Stimulated activated CD8-positive, alpha-beta memory T cell treated with anti-CD3 and anti-CD28 coated beads, Interleukin-7, amount 100 ng/mL, for 1 hour (primary cell): ENCODE results near the gene MMP17.

Experiments used
- DNase-seq, 2 donors: peaks; one replicate each; pipeline ENCODE4 v3.0.0-alpha.2; 2020; ENCODE audit warnings: low read depth in 2 of 2

MMP17 gene

DNA sequence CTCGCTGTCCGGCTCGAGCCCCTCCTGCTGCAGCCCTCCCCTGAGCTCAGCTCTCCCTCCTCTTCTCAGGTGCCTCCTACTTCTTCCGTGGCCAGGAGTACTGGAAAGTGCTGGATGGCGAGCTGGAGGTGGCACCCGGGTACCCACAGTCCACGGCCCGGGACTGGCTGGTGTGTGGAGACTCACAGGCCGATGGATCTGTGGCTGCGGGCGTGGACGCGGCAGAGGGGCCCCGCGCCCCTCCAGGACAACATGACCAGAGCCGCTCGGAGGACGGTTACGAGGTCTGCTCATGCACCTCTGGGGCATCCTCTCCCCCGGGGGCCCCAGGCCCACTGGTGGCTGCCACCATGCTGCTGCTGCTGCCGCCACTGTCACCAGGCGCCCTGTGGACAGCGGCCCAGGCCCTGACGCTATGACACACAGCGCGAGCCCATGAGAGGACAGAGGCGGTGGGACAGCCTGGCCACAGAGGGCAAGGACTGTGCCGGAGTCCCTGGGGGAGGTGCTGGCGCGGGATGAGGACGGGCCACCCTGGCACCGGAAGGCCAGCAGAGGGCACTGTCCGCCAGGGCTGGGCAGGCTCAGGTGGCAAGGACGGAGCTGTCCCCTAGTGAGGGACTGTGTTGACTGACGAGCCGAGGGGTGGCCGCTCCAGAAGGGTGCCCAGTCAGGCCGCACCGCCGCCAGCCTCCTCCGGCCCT, 22.8 kb downstream of the MMP17 start:
- no peak for DNase-seq

DNA sequence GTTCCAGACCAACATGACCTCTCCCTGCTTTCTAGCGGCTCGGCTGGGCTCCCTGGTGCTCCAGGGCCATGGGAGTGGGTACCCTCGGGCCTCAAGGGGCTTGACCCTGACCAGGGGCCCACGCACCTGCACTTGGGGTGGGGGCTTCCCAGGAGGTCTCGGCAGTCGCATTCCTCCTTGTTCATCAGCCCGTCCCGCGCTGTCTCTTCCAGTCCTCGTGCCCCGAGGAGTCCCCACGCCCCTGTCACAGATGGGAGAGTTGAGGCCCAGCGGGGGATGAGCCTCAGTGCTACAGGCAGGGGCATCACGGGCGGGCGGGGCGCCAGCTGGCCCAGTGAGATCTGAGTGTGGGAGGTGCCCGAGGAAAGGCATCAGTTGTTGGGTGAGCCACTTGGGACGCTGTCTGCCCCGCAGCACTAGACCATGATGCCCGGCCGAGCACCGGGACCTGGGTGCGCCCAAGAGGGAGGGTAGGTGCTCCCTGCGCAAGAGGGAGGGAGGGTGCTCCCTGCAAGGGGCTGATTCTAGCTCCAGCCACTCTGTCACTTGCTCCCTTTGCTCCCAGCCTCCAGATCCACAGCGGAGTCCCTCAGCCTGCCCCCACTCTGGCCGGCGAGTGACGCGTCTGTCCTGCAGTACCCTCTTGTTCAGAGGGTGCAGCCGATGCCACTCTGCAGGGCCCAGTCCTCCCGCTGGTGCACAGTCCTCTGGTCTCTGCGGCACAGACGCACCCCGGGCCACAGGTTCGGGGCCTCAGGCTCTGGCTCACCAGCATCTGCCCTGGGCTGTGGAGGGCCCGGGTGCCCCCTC, 23.8 kb downstream of the MMP17 start:
- DNase-seq, result no peak

DNA sequence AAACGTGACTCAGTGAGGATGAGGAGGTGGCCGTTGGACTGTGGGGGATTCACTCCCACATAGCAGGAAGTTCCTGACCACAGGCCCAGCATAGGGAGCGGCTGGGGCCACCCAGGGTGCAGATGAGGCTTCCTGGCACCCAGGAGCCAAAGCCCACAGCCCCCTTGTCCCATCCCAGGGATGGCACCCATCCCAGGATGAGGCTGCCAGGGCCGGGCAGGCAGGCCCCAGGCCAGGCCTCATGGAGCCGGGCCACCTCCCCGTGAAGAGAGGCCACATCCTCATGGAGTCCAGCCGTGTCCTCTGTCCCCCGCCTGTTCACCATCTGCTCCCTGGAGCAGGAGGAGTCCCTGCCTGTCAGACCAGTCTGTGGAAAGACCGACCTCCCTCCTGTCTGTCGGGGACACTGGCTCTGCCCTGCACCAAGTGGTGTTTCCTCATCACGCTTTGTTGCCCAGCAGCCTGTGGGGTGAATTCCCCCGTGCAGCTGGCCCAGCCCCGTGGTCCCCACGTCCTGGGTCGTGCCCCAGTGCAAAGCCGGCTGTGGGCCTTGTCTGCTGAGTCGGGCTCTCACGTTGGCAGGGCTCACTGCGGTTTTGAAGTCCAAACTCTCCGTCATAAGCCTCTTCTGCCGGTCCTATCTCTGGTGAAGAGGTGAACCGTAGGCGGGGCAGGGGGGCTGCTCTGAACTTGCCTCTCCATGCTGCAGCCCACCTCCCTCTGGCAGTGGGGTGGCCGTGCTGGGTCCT, 24.5 kb downstream of the MMP17 start:
- DNase-seq, result no peak

DNA sequence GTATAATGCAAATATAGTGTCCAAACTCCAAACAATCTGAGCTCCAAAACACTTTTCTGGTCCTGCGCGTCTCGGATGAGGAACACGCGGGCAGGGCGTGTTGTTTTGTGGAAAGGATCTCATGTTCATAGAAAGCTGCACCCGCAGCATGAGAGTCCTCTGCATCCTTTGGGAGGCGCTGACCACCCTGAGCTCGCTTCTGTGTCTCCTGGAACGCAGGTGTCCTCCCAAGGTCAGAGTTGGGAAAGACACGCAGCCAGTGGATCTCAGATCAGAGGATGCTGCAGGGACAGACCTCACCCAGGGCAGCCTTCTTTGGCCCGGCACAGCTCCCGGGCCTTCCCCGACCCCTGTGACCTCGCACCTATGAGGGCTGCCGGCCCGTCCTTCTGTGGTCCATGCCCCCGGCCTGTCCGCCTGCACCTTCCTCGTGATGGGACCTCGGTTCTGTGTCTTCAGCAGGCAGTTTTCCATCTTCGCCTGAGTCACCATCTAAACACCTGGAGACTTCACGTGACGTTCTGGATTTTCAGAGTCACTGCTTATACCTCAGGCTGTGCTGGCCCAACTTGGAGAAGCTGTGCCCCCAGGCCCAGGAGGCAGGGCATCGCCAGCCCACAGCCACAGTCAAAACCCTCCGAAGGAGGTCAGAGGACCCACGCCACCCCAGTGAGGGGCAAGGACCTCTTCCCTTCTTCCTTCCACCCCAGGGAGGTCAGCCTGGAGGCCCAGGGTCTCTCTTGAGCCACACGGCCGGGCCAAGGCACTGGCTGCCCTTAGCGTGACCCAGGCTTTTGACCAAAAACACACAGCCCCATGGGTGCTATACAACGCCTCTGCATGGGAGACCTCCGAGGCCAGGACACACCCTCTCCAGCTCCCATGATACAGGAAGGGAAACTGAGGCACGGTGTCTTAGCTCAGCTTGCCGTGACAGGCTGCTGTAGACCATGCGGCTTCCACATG, 25.9 kb downstream of the MMP17 start:
- DNase-seq, result no peak

DNA sequence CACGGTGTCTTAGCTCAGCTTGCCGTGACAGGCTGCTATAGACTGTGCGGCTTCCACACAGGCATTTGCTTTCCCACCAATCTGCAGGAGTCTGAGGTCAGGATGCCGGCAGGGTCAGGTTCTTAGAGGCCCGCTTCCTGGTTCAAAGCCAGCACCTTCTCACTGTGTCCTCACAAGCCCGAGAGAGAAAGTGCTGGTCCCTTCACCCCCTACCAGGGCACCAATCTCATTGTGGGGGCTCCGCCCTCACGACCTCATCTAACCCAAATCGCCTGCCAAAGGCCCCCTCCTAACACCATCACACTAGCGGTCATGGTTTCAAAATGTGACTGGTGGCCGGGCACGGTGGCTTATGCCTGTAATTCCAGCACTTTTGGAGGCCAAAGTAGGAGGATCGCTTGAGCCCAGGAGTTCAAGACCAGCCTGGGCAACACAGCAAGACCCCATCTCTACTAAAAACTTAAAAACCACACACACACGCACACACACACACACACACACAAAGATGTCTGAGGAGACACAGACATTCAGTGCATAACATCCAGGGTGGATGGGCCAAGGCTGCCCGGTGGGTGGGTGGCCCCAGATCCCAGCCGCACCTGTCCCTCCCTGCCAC, 26.8 kb downstream of the MMP17 start:
- no peak for DNase-seq

DNA sequence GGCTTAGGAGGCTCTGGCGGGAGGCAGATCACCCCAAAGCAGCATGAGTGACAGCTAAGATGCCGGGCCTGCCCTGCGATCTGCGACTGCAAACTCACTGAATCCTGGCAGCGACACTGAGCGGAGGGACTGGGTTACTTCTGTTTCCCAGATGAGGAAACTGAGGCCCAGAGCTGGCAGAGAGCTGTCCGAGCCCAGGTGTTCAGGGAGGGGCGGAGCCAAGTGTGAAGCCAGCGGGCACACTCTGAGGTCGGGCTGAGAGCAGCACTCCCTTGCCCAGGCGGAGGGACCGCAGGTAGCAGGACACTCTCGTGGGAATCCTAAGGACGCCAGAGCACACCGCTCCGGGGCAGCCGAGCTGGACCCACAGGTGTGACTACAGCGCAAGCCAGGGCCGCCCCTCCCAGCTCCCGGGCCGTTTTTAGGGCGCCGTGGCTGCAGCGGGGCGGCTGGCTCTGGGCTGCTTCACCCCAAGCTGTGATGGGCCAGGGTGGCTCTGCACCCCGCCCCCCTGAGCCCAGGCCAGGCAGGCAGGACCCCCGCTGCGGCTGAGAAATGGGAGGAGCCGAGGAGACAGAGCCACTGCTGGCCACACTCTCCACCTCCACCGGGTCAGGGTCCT, 27.4 kb downstream of the MMP17 start:
- no peak for DNase-seq

DNA sequence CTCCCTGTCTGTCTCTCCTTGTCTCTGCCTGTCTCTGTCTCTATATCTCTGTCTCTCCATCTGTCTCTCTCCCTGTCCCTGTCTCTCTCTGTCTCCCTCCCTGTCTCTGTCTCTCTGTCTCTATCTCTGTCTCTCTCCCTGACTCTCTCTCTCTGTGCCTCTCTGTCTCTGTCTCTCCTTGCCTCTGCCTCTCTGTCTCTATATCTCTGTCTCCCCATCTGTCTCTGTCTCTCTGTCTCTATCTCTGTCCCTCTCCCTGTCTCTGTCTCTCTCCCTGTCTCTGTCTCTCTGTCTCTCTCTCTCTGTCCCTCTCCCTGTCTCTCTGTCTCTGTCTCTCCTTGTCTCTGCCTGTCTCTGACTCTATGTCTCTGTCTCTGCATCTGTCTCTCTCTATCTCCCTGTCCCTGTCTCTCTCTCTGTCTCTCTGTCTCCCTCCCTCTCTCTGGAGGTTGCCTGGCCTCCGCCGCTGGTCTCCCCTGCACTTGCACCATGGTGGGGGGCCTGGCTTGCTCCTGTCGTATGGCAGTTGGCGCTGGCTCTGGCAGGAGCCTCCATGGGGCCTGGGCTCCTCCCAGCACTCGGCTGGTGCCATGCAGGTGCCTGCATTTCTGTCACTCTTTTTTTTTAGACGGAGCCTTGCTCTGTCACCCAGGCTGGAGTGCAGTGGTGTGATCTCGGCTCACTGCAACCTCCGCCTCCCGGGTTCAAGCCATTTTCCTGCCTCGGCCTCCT, 28.3 kb downstream of the MMP17 start:
- DNase-seq, result no peak

DNA sequence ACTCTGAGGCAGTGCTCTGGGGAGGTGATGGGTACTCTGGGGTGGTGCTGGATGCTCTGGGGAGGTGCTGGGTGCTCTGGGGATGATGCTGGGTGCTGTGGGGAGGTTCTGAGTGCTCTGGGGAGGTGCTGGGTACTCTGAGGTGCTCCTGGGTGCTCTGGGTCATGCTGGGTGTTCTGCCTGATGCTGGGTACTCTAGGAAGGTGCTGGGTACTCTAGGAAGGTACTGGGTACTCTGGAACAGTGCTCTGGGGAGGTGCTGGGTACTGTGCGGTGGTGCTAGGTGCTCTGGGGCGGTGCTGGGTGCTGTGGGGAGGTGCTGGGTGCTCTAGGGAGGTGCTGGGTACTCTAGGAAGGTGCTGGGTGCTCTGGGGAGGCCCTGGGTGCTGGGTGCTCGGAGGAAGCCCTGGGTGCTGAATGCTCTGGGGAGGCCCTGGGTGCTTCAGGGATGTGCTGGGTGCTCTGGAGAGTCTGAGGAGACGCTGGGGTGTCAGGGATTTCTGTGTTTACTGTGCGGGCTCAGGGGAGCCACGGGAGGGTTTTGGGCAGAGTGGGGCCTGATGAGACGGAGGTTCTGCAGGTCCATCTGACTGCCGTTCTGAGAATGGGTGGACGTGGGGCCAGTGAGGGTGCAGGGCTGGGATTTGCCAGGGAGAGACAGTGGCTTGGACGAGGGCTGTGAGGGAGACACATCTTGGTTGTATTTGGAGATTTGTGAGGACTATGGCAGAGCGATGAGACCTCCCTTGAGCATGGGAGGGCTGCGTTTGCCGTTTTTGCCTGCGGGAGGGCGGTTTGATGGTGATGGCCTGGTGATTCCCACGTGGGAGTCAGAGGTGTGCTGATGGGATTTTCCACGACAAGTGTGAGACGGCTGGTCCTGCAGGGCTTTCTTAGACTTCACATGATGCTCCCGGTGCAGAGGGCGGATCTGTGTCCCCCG, 30.0 kb downstream of the MMP17 start:
- DNase-seq, result no peak

DNA sequence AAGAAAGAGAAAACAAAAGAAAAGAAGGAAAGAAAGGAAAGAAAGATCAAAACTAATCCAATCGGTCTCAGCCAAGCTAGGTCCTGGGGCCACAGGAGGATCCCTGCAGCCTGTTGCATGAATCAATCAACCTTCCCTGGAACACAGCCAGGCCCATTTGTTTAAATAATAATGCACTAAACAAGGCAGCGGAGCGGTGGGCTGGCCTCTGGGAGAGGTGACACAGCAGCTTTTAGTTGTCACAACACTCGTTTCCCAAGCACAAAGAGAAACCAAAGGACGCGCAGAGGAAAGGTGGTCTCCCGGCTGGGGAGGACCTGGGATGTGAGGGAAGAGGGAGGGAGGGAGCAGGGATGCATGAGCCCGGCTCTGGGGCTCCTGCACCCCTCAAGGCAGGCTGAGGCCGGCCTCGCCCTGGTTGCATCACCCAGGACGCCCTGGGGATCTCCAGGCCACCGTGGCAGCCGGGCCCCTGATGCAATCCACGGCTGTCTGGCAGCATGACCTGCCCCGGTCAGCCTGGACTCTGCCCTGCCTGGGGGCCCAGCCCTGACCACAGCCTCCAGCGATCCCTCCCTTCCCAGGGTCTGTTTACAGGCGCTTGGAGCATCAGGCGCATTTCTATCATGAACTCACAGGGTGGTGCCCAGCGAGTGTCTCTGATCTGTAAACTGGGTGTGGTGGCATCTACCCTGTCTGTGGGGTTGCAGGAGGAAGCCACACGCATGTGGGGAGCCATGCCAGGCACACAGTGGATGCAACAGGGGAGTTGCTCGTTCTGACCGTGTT, 32.5 kb downstream of the MMP17 start:
- DNase-seq, result no peak

DNA sequence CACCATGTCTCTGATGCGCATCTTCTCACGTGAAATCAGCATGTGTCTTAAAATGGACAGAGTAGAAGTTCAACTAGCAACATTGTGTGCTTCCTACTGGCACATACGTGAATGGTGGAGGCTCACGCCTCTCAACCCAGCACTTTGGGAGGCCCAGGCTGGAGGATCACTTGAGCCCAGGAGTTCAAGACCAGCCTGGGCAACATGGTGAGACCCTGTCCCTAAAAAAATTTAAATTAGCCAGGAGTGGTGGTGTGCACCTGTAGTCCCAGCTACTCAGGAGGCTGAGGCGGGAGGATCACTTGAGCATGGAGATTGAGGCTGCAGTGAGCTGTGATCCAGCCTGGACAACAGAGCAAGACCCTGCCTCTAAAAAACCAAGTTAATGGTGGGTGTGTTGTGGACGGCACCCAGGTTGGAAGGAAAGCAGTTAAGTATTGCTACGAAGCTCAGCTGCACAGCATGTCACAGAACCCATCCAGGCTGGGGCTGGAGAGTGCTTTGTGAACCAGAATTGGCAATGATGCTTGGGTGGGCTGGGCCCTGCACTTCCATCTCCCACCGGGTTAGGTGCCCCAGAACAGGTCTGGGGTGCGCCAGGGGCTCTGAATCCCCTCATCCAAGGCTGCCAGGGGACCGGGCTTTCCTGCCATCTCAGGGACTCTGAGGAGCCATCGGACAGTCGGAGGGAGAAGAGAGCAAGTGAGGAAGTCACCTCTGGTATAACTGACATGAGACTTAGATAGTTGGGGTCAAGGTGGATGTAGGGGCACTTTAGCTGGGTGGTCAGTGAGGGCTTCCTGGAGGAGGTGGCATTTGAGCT, 33.3 kb downstream of the MMP17 start:
- DNase-seq, result no peak

DNA sequence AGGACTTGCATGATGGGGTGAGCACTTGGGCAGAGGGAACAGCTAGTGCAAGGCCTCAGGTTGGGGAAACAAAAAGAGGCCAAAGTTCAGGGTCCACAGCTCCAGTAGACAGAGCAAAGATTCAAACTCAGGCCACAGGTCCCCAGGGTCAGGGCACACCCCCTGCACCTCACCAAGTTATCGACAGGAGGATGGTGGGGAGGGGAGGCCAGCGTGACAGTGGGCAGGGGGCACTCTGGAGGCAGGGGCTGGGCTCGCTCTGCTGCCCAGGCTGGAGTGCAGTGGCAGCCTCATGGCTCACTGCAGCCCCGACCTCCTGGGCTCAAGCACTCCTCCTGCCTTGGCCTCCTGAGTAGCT, 33.9 kb downstream of the MMP17 start:
- no peak for DNase-seq

DNA sequence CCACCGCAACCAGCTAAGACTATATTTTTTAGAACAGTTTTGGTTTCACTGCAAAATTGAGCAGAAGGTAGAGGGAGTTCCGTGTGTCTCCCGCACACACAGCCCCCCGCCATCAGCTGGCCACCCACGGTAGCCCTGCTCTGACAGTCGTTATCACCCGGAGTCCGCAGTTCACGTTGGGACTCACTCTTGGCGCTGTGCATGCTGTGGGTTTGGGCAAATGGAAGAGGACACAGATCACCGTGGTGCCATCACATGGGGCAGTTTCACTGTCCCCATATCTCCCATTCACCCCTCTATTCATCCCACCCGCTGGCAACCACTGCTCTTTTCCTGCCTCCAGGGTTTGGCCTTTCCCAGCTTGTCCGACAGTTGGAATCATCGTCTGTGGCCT, 34.4 kb downstream of the MMP17 start:
- no peak for DNase-seq

DNA sequence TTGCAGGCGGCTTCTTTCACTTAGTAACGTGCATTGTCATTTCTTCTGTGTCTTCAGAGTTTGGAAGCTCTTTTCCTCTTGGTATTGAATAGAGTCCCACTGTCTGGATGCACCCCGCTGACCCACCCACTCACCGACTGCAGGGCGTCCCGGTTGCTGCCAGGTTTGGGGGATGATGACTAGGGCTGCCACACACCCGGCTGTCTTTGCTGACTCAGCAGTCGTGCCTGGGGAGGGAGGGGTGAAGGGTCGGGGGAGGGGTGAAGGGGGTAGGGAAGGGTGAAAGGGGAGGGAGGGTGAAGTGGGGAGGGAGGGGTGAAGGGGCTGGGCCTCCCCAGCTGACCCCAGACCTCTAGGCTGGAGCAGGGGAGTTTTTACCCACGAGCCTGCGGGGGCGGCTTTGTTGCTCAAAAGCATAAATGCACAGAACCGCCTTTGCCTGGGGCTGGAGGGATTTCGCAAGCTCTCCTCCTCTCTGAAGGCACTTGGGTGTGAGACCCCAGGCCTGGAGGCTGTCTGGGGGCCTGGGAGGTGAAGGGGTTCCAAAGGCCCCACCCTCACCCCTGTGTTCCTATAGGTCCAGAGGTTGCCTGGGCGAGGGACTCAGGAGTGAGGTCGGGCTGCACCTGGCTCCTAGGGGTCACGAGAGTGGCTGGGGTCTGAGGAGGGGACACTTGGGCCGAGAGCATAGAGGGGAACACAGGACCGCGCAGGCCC, 35.0 kb downstream of the MMP17 start:
- DNase-seq, result no peak

DNA sequence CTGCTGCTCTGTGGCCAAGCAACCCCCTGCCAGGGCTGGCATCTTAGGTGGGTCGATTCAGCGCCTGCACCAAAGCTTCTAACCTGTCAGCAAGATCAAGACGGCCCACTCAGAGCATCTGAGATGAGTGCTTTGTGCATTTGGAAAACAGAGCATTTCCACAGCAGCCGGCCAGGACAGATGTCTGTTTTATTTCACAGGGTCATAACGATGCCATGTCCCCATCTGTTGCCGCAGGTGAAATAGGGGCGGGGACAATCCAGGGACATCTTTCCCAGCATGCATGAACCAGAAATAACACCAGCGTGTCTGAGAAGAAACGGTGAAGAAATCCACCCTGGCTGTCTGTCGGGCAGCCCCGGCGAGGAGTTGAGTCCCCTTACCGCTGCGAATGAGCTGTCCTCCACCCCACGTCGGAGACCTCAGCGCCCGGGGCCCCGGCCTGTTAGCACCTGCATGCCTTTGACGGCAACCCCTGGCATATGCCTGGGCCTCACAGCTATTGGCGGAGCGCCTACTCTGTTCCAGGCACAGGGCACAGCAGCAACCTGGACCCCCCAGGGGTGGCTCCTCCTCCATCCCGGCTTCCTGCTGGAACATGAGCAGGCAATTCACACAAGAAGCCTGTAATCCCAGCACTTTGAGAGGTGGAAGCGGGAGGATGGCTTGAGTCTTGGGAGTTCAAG, 35.7 kb downstream of the MMP17 start:
- no peak for DNase-seq

DNA sequence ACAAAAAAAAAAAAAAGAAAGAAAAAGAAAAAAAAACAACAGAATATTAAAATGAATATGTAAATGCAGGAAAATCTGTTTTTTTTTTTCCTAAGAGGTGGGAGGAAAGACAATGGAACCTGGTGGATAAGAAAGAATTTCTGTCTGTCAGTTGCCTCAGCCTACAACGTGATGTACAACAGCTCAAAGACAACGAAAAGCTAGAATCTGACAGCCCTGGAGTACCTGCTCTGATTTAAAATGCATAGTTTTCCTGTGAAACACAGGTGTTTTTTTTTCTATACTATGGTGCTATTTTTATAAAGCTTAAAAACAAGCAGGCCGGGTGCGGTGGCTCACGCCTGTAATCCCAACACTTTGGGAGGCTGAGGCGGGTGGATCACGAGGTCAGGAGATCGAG, 36.3 kb downstream of the MMP17 start:
- no peak for DNase-seq
